GM12891 (cell line): ENCODE measurements around the gene SMTN.

Experiments
- DNase-seq: peaks from one replicate; pipeline ENCODE4 v3.0.0; 2011; ENCODE audit warnings: low spot score; ENCODE audit not compliant: insufficient read length
- FAIRE-seq: peaks from 2 replicates; lab custom pipeline; 2011; peaks lifted over from hg19 to GRCh38; lab: Jason Lieb, UNC
- PAX5 ChIP-seq: IDR thresholded peaks from 2 replicates; pipeline ENCODE4 v1.6.1; 2011; ENCODE audit warnings: low read length, moderate library complexity, mild to moderate bottlenecking; ENCODE audit not compliant: insufficient read depth, severe bottlenecking
- POLR2A ChIP-seq: IDR thresholded peaks from 2 replicates; pipeline ENCODE4 v1.6.1; 2011; ENCODE audit warnings: low read depth, low read length, control low read depth
- POLR2AphosphoS5 ChIP-seq: IDR thresholded peaks from 2 replicates; pipeline ENCODE4 v1.6.1; 2011; ENCODE audit warnings: low read depth, low read length, control low read depth
- POU2F2 ChIP-seq: IDR thresholded peaks from 2 replicates; pipeline ENCODE4 v1.6.1; 2011; ENCODE audit warnings: low read depth, mild to moderate bottlenecking, control low read depth, low read length, moderate library complexity
- SPI1 ChIP-seq: IDR thresholded peaks from 2 replicates; pipeline ENCODE4 v1.6.1; 2011; ENCODE audit warnings: low read depth, low read length, control low read depth
- TAF1 ChIP-seq: IDR thresholded peaks from 2 replicates; pipeline ENCODE4 v1.6.1; 2011; ENCODE audit warnings: low read depth, low read length, control low read depth

The SMTN gene

GRCh38 chr22:31139066-31139465 is 57.9 kb downstream of the SMTN start:
- no peak for DNase-seq
- FAIRE-seq = no peak
- TF ChIP-seq POLR2AphosphoS5 (no peak), POLR2A (no peak), POU2F2 (no peak), PAX5 (no peak)

- TF ChIP-seq POU2F2 = no peak
- no peak for TF ChIP-seq PAX5
- FAIRE-seq = no peak
- DNase-seq = no peak
Observed at GRCh38 chr22:31139866-31140716, 59.0 kb downstream of the SMTN start, which contains the start of gene PLA2G3. Gene PLA2G3, minus strand, starts transcription at chr22:31140508. Its CDS starts 154 bp downstream, at chr22:31140354.

GRCh38 chr22:31140746-31141145 is 59.6 kb downstream of the SMTN start:
- DNase-seq (no peak), FAIRE-seq (no peak)

GRCh38 chr22:31141551-31141950 is 60.4 kb downstream of the SMTN start:
- no peak for TF ChIP-seq TAF1
- no peak for TF ChIP-seq POU2F2
- no peak for TF ChIP-seq POLR2A
- TF ChIP-seq PAX5 = no peak
- DNase-seq (no peak), FAIRE-seq (no peak)

More at GRCh38 chr22:31140746-31141145, 59.6 kb downstream of the SMTN start:
- TF ChIP-seq POU2F2 = no peak
- no peak for TF ChIP-seq POLR2AphosphoS5
- no peak for TF ChIP-seq TAF1
- TF ChIP-seq POLR2A = no peak
- no peak for TF ChIP-seq PAX5
- TF ChIP-seq SPI1 = no peak

DNA sequence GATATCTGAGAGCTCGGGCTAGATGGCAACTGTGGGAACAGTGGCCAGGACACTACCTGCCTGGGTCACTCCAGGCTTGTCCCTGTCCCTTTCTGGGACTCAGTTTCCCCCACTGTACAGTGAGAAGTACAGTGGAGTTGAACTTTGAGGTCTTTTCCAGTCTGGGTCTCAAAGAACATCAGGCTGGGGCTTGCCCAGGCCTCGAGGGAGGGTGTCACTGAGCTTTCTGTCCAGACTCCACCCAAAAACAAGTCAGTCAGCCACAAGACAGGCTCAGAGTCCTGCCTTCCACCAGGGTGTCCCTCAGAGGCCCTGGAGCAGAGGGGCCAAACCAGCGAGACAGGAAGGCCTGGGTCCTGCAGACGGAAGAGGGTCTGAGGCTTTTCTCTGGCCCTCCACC is 61.2 kb downstream of the SMTN start:
- FAIRE-seq (no peak), DNase-seq (no peak)
- TF ChIP-seq POLR2AphosphoS5 = no peak
- TF ChIP-seq PAX5 = no peak
- TF ChIP-seq TAF1 = no peak
- TF ChIP-seq POLR2A = no peak
- no peak for TF ChIP-seq POU2F2
- no peak for TF ChIP-seq SPI1

GRCh38 chr22:31143038-31143437 is 61.9 kb downstream of the SMTN start:
- DNase-seq = no peak
- FAIRE-seq = no peak
- TF ChIP-seq PAX5 (no peak), POLR2A (no peak), POU2F2 (no peak), TAF1 (no peak), POLR2AphosphoS5 (no peak), SPI1 (no peak)

DNA sequence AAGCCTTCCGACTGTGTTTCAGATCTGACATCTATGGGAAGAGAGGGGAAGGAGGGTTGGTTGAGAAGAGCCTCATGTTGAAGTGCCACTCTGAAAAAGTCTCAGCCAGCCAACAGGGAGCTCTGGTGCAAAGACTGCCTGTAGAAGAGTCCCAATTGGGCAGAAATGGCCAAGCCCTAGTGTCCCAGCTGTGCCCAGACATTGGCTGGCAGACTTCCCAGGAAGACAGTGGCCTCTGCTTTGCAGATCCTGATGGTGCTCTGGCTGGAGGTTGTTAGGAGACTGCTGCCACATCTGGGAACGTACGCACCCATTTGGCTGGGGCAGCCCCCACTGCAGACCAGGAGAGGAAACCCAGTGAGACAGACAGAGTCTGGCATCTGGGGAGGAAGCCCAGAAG is 62.4 kb downstream of the SMTN start:
- FAIRE-seq (no peak), DNase-seq (no peak)
- TF ChIP-seq POLR2A (no peak), POLR2AphosphoS5 (no peak), TAF1 (no peak), SPI1 (no peak), PAX5 (no peak), POU2F2 (no peak)

GRCh38 chr22:31144223-31144622 is 63.1 kb downstream of the SMTN start:
- DNase-seq (no peak), FAIRE-seq (no peak)
- no peak for TF ChIP-seq POLR2AphosphoS5
- no peak for TF ChIP-seq POU2F2
- TF ChIP-seq SPI1 = no peak
- no peak for TF ChIP-seq PAX5
- TF ChIP-seq TAF1 = no peak
- TF ChIP-seq POLR2A = no peak

DNA sequence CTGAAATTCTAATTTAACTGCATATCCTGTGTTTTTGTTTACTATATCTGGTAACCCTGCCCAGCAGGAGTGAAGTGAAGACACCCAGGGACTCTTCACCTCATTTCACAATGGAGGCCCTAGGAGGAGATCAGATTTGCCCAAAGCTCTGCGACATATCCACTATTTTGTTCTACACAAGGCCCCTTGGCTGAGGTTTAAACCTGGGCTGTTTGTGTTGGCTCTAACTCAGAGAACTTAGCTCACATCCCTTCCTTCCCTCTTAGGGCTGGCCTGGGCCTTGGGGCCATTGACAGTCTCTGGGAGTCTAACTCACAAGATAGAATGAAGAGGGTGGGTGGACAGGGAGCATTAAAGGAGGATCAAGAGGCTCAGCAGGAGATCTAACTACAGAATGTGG is 67.4 kb downstream of the SMTN start:
- DNase-seq = no peak
- no peak for FAIRE-seq
- TF ChIP-seq POLR2A (no peak), POU2F2 (no peak), PAX5 (no peak), TAF1 (no peak), SPI1 (no peak), POLR2AphosphoS5 (no peak)
